ENCODE measurements around the gene PCDHGA7. TPM values are rescaled to one million over a fixed set of nuclear protein-coding genes. Genes with fewer than 3 reads are reported as not detected.
"Not testable (repeated sequence)": the region's sequence is repeated elsewhere in the genome, so short reads cannot be mapped to it uniquely, and the experiment has no call there.

PCDHGA7 gene
- total RNA-seq: 0.16 and 0.30 TPM in 2 replicates

GRCh38 chr5:141382469-141383294, at the start of gene PCDHGA7:
Gene PCDHGA7, plus strand, starts transcription at chr5:141382742. Its CDS starts 158 bp downstream, at chr5:141382900.
- Mint-ChIP-seq H3K4me1 (ENCODE audit: low read depth) (no peaks in the 10 kb centered on the region), H3K36me3 (ENCODE audit: low read depth) (no peaks in the 10 kb centered on the region), H3K27me3 (ENCODE audit: low read depth) (peaks cover 11% of the 10 kb centered on the region), H3K27ac (no peak within 1 kb of the TSS), H3K4me3 (ENCODE audit: low read depth) (peak within 1 kb of the TSS; percentile 75), H3K9me3 (peaks cover 38% of the 10 kb centered on the region)
- intact Hi-C loops (cut with micrococcal nuclease): no loop called here
- no peak for DNase-seq (ENCODE audit: low spot score)

DNA sequence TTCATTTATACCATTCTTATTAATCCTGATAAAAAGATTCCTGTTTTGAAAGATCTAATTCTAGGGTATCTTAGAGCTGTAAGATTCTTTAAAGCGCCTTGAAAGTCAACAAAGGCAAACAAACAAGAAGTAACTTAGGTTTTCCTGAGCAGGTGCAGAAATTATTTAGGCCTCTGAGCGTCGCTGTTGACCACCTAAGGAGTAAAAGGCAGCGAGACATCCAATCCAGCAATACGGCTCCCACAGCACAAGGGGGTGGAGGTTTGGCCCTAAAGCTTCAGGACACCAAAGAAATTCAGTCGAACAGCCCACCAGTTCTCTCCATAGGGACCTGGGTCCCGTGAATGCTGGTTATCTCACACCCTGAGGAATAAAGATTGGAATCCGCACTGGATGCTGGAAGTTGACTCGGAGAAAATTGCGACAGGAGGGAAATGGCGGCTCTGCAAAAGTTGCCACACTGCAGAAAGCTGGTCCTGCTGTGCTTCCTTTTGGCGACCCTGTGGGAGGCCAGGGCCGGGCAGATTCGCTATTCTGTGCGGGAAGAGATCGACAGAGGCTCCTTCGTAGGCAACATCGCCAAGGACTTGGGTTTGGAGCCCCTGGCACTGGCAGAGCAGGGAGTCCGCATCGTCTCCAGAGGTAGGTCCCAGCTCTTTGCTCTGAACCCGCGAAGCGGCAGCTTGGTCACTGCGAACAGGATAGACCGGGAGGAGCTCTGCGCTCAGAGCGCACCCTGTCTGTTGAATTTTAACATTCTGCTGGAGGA, 43.8 kb upstream of the PCDHGA7 start, which contains the start of gene PCDHGA2:
PCDHGA2 (plus strand) TSS at position 223 of the 769 bp plus-strand sequence.
- intact Hi-C loops (cut with micrococcal nuclease): loop anchor here (5.0 kb wide), 1 partner anchor 84 kb away; the partner anchor contains the start of gene PCDHGA11
- no peak within 1 kb of the TSS for H3K27ac Mint-ChIP-seq
- no peaks in the 10 kb centered on the region for H3K36me3 Mint-ChIP-seq (ENCODE audit: low read depth)
- H3K27me3 Mint-ChIP-seq (ENCODE audit: low read depth): peaks cover 34% of the 10 kb centered on the region
- H3K4me3 Mint-ChIP-seq (ENCODE audit: low read depth): peak within 1 kb of the TSS; percentile 73
- peaks cover 39% of the 10 kb centered on the region for H3K9me3 Mint-ChIP-seq
- peaks cover 3% of the 10 kb centered on the region for H3K4me1 Mint-ChIP-seq (ENCODE audit: low read depth)
- DNase-seq (ENCODE audit: low spot score): no peak

DNA sequence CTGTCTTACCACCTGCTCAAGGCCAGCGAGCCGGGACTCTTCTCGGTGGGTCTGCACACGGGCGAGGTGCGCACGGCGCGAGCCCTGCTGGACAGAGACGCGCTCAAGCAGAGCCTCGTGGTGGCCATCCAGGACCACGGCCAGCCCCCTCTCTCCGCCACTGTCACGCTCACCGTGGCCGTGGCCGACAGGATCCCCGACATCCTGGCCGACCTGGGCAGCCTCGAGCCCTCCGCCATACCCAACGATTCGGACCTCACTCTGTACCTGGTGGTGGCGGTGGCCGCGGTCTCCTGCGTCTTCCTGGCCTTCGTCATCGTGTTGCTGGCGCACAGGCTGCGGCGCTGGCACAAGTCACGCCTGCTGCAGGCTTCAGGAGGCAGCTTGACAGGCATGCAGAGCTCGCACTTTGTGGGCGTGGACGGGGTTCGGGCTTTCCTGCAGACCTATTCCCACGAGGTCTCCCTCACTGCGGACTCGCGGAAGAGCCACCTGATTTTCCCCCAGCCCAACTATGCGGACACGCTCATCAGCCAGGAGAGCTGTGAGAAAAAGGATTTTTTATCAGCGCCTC, 41.7 kb upstream of the PCDHGA7 start:
- intact Hi-C loops (cut with micrococcal nuclease): loop anchor here (5.0 kb wide), 1 partner anchor 154 kb away; the partner anchor contains the start of gene PCDHB9

GRCh38 chr5:141342773-141343172, 39.8 kb upstream of the PCDHGA7 start:
- H3K9me3 Mint-ChIP-seq: peaks cover 45% of the 10 kb centered on the region
- peaks cover 21% of the 10 kb centered on the region for H3K27me3 Mint-ChIP-seq (ENCODE audit: low read depth)
- H3K36me3 Mint-ChIP-seq (ENCODE audit: low read depth): no peaks in the 10 kb centered on the region
- peaks cover 4% of the 10 kb centered on the region for H3K4me1 Mint-ChIP-seq (ENCODE audit: low read depth)
- no peak for DNase-seq (ENCODE audit: low spot score)
- intact Hi-C loops (cut with micrococcal nuclease): loop anchor here (5.0 kb wide), 1 partner anchor 155 kb away; the partner anchor contains the start of gene PCDHB9
- no peak overlapping the region for H3K4me3 Mint-ChIP-seq (ENCODE audit: low read depth)
- no peak overlapping the region for H3K27ac Mint-ChIP-seq

More for the DNA sequence above, 41.7 kb upstream of the PCDHGA7 start:
- not testable (repeated sequence) for H3K36me3 Mint-ChIP-seq (ENCODE audit: low read depth); H3K4me1 Mint-ChIP-seq (ENCODE audit: low read depth); H3K4me3 Mint-ChIP-seq (ENCODE audit: low read depth); H3K27ac Mint-ChIP-seq; DNase-seq (ENCODE audit: low spot score)
- peaks cover 41% of the 10 kb centered on the region for H3K9me3 Mint-ChIP-seq
- peaks cover 26% of the 10 kb centered on the region for H3K27me3 Mint-ChIP-seq (ENCODE audit: low read depth)

- Mint-ChIP-seq H3K27me3 (ENCODE audit: low read depth) (peaks cover 15% of the 10 kb centered on the region), H3K27ac (no peak within 1 kb of the TSS), H3K4me3 (ENCODE audit: low read depth) (peak within 1 kb of the TSS; percentile 61), H3K4me1 (ENCODE audit: low read depth) (peaks cover 4% of the 10 kb centered on the region), H3K9me3 (peaks cover 40% of the 10 kb centered on the region), H3K36me3 (ENCODE audit: low read depth) (no peaks in the 10 kb centered on the region)
- intact Hi-C loops (cut with micrococcal nuclease): loop anchor here (5.0 kb wide), 1 partner anchor 156 kb away; the partner anchor contains the start of gene PCDHB9
- DNase-seq (ENCODE audit: low spot score): no peak
These were observed 39.1 kb upstream of the PCDHGA7 start, which contains the start of gene PCDHGA3 for GRCh38 chr5:141343242-141343952. Gene PCDHGA3, plus strand, starts transcription at chr5:141343829. Its CDS starts 205 bp downstream, at chr5:141344034.

DNA sequence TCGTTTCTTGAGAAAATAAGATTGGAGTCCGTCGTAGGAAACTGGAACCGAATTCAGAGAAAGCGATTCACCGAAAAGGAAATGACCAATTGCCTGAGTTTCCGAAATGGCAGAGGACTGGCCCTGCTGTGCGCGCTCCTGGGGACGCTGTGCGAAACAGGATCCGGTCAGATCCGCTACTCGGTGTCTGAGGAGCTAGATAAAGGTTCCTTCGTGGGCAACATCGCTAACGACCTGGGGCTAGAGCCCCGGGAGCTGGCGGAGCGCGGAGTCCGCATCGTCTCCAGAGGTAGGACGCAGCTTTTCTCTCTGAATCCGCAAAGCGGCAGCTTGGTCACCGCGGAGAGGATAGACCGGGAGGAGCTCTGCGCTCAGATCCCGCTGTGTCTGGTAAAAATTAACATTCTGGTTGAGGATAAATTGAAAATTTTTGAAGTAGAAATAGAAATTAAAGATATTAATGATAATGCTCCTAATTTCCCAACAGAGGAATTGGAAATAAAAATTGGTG, 38.5 kb upstream of the PCDHGA7 start:
- H3K9me3 Mint-ChIP-seq: peaks cover 37% of the 10 kb centered on the region
- intact Hi-C loops (cut with micrococcal nuclease): loop anchor here (5.0 kb wide), 1 partner anchor 157 kb away; the partner anchor contains the start of gene PCDHB9

GRCh38 chr5:141345327-141345726, 37.2 kb upstream of the PCDHGA7 start:
- intact Hi-C loops (cut with micrococcal nuclease): no loop called here
- Mint-ChIP-seq H3K27ac (no peak overlapping the region), H3K9me3 (peaks cover 38% of the 10 kb centered on the region), H3K36me3 (ENCODE audit: low read depth) (no peaks in the 10 kb centered on the region), H3K27me3 (ENCODE audit: low read depth) (peaks cover 12% of the 10 kb centered on the region), H3K4me3 (ENCODE audit: low read depth) (no peak overlapping the region), H3K4me1 (ENCODE audit: low read depth) (peaks cover 8% of the 10 kb centered on the region)
- DNase-seq (ENCODE audit: low spot score): no peak

More for the DNA sequence above, 38.5 kb upstream of the PCDHGA7 start:
- peak overlapping the region; percentile 61 for H3K4me3 Mint-ChIP-seq (ENCODE audit: low read depth)
- H3K4me1 Mint-ChIP-seq (ENCODE audit: low read depth): peaks cover 2% of the 10 kb centered on the region
- H3K27me3 Mint-ChIP-seq (ENCODE audit: low read depth): peaks cover 13% of the 10 kb centered on the region
- DNase-seq (ENCODE audit: low spot score): no peak
- no peaks in the 10 kb centered on the region for H3K36me3 Mint-ChIP-seq (ENCODE audit: low read depth)
- H3K27ac Mint-ChIP-seq: no peak overlapping the region

- H3K4me1 Mint-ChIP-seq (ENCODE audit: low read depth); H3K4me3 Mint-ChIP-seq (ENCODE audit: low read depth); H3K36me3 Mint-ChIP-seq (ENCODE audit: low read depth); DNase-seq (ENCODE audit: low spot score); intact Hi-C loops (cut with micrococcal nuclease); H3K27ac Mint-ChIP-seq: not testable (repeated sequence)
- H3K9me3 Mint-ChIP-seq: peaks cover 37% of the 10 kb centered on the region
- H3K27me3 Mint-ChIP-seq (ENCODE audit: low read depth): peaks cover 12% of the 10 kb centered on the region
These were observed 36.5 kb upstream of the PCDHGA7 start for GRCh38 chr5:141346017-141346416.

GRCh38 chr5:141349917-141350619, 32.5 kb upstream of the PCDHGA7 start, which contains the start of gene PCDHGB1:
Gene PCDHGB1, plus strand, starts transcription at chr5:141350099. Its CDS starts 162 bp downstream, at chr5:141350261.
- H3K4me1 Mint-ChIP-seq (ENCODE audit: low read depth): peaks cover 7% of the 10 kb centered on the region
- H3K9me3 Mint-ChIP-seq: peaks cover 21% of the 10 kb centered on the region
- no peaks in the 10 kb centered on the region for H3K36me3 Mint-ChIP-seq (ENCODE audit: low read depth)
- no peak for DNase-seq (ENCODE audit: low spot score)
- H3K27me3 Mint-ChIP-seq (ENCODE audit: low read depth): peaks cover 14% of the 10 kb centered on the region
- intact Hi-C loops (cut with micrococcal nuclease): loop anchor here (10.0 kb wide), 1 partner anchor 115 kb away; no protein-coding TSS in a partner anchor
- peak within 1 kb of the TSS; percentile 75 for H3K4me3 Mint-ChIP-seq (ENCODE audit: low read depth)
- H3K27ac Mint-ChIP-seq: no peak within 1 kb of the TSS

DNA sequence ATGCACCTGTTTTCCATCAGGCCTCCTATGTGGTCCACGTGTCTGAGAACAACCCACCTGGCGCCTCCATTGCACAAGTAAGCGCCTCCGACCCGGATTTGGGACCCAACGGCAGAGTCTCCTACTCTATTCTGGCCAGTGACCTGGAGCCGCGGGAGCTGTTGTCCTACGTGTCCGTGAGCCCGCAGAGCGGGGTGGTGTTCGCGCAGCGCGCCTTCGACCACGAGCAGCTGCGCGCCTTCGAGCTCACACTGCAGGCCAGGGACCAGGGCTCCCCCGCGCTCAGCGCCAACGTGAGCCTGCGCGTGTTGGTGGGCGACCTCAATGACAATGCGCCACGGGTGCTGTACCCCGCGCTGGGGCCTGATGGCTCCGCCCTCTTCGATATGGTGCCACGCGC, 31.0 kb upstream of the PCDHGA7 start:
- DNase-seq (ENCODE audit: low spot score): no peak
- H3K27me3 Mint-ChIP-seq (ENCODE audit: low read depth): peaks cover 14% of the 10 kb centered on the region

GRCh38 chr5:141354900-141355469, 27.6 kb upstream of the PCDHGA7 start, which contains the start of gene PCDHGA4:
Gene PCDHGA4, plus strand, starts transcription at chr5:141355021. Its CDS starts 87 bp downstream, at chr5:141355108.
- no peak within 1 kb of the TSS for H3K27ac Mint-ChIP-seq
- peak within 1 kb of the TSS; percentile 39 for H3K4me3 Mint-ChIP-seq (ENCODE audit: low read depth)
- no peak for DNase-seq (ENCODE audit: low spot score)
- peaks cover 23% of the 10 kb centered on the region for H3K9me3 Mint-ChIP-seq
- peaks cover 6% of the 10 kb centered on the region for H3K4me1 Mint-ChIP-seq (ENCODE audit: low read depth)
- intact Hi-C loops (cut with micrococcal nuclease): loop anchor here (5.0 to 10.0 kb wide), 4 partner anchors 67 to 202 kb away; partner anchors contain the start of gene PCDHGA11
- H3K36me3 Mint-ChIP-seq (ENCODE audit: low read depth): no peaks in the 10 kb centered on the region
- peaks cover 20% of the 10 kb centered on the region for H3K27me3 Mint-ChIP-seq (ENCODE audit: low read depth)

More for the DNA sequence above, 31.0 kb upstream of the PCDHGA7 start:
- Mint-ChIP-seq H3K36me3 (ENCODE audit: low read depth) (no peaks in the 10 kb centered on the region), H3K4me1 (ENCODE audit: low read depth) (peaks cover 7% of the 10 kb centered on the region), H3K9me3 (peaks cover 21% of the 10 kb centered on the region), H3K4me3 (ENCODE audit: low read depth) (no peak overlapping the region), H3K27ac (no peak overlapping the region)
- intact Hi-C loops (cut with micrococcal nuclease): loop anchor here (10.0 kb wide), 1 partner anchor 117 kb away; no protein-coding TSS in a partner anchor
